ENCODE results near the gene RNF115. TPM values are rescaled to one million over a fixed set of nuclear protein-coding genes. Genes with fewer than 3 reads are reported as not detected.
A peak's percentile ranks its signal among the peaks of the same experiment; 100 is the strongest.

Gene RNF115
- total and polyA plus RNA-seq, 2 of the 8 experiments (the other 6 are each of a cell fraction or from before 2014, with no cell fraction given): 4.7 to 10.8 TPM

DNA sequence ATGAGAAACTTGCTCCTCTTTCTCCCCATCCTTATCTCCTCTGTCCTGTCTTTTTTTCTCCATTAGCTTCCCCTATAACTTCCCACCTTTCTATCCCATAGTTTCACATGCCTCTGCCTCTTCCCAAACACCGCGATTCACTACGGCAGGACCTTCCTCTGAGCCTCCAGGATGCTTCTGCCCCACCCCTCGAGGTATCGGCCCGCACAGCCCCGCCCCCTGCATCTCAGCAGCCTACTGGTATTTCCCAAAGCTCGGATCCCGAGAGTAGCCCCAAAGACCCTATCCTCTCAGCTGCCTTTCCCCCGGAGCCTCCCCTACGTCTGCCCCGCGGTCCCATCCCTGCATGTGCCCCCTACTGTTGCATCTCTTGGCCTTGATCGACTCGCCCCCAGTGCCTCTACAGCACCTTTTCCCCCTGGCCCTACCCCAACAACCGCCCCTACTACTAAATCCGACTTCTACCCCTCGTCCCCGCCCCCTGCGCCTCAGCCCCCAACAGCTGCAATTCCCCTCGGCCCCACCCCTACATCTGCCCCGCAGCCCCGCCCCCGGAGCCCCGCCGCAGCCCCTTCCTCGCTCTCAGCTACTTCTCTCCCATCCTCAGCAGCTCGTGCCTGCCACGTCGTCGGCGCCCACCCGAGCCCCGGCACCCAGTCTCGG, 34.5 kb upstream of the RNF115 start (continued):
- TF ChIP-seq EGR1 (IDR thresholded peaks at IDR 0.05; ENCODE audit: borderline replicate concordance, low read depth, low read length): peak; percentile 6; the same call in 1 of the 2 replicates

Measured in H1 (cell line).